ENCODE measurements around the gene LRRC3C.
"Not testable (repeated sequence)": the region's sequence is repeated elsewhere in the genome, so short reads cannot be mapped to it uniquely, and the experiment has no call there.

Gene LRRC3C

DNA sequence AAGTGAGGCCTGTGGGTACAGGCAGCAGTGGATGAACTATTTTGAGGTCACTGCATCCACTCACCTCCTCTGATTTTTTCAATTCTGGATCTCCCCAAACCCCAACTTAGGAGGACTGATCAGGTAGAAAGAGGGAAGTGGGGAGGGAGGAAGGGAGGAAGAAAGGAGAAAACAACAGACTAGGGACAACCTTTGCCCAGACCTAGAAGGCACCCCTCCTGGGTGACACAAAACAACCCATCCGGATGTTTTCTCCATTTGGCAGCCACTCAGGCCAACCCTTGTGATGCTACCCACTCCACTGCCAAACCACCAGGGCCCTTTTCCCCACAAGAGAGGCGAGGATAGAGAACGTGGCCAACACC is 2.9 kb upstream of the LRRC3C start:
- no peak for DNase-seq

DNA sequence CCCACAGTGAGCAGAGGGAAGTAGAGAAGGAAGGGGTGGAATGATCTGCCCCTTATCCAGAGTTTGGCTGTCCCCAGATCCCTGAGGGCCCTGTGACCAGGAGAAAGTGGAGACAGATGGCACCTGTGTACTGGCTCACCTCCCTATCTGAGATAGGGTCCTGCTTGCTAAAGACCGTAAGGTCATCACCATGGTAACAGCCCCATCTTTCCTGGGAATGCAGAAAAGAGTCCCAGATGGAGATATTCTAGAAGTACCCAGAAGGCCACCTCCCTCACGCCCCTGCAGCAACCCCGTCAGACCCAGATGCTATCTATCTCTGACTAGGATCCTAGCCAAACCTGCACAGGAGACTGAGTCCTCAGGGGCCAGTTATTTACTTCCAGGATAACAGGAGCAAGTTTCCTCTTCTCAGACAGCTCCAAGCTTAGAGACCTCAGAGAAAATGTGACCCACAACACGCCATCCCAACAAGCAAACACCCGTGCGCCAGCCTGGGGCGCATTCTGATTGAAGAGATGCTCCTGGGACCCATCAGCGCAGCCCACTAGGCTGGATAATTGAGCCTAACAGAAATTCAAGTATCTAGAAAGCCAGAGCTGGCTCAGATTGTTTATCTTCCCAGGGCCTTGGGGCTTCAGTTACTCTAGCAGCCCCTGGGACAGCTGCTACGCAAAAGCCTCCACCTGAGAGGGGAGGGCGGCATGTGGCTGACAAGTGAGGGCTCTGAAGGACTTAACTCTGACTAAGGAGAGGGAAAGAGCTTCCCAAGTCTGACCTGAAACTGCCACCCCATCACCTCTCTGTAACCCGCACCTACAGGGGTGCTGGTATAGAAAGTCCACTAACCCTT is 2.0 kb upstream of the LRRC3C start:
- no peak for DNase-seq

- no peak for DNase-seq
Observed at GRCh38 chr17:39926135-39926587, 1.4 kb upstream of the LRRC3C start.

DNA sequence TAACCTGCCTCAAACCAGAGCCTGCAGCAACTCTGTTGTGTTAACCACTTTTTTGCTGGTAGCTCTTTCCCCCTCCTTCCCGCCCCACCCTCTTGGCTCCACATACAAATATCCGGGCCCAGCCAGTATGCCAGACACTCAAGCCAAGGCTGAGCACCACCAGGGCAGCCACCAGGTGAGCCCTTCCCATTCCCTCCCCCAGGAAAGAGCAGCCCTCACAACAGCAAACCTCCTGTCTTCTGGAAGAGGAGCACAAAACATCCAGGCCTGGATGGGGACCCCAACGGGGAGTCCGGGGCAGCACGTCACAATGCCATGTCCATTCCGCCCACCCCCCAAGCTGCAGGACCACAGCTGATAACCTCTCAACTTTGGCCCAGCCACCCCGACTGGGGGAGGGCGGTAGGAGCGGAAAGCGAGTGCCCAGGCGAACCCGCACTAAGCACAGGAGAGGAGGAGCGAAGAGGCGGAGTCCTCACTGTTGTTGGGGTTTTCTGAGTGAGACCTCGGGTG is 888 bp upstream of the LRRC3C start:
- DNase-seq, result peak in 1 of 2 experiments; percentile 25

DNA sequence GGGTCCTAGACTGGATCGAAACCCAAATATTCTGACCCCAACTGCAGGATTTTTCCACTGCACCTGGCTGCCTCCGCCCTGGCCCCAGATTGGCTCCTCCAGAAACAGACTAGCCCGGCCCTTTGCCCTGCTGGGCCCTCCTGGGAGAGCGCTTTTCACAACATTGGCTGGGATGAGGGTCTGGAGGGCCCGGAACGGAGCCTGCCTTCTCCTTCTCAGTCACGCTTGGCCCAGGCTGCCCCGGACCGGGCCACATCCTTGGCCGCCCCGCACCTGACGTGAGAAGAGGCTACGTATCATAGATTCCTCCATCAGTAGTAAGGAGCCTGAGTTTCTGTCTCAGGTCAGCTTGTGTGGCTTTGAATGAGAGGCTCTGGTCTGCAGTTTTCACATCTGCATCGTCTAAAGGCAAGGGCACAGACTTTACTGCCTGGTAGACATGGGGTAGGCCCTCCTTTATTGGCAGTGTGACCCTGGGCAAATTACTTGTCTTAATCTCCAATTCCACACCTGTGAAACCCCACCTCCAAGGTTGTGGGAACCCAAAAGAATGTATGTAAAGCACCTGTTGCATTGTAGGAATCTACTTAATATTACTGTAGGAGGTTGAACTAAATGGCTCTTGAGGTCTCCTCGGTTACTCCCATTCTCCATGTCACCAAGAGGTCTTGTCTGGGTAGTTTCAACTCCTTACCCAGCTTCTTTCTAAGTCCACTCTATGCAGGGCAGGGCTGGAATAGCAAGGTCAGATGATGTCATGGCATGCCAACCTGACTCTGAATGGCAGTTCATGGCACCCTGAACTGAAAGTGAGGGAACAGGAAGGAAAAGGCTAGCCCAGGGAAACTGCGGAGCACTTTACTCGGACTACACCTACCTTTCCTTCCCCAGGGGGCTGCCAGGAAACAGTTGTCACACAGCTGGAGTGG is 661 bp downstream of the LRRC3C start:
- no peak for DNase-seq

- DNase-seq, result no peak
Observed at GRCh38 chr17:39928858-39929645, 1.5 kb downstream of the LRRC3C start.

DNA sequence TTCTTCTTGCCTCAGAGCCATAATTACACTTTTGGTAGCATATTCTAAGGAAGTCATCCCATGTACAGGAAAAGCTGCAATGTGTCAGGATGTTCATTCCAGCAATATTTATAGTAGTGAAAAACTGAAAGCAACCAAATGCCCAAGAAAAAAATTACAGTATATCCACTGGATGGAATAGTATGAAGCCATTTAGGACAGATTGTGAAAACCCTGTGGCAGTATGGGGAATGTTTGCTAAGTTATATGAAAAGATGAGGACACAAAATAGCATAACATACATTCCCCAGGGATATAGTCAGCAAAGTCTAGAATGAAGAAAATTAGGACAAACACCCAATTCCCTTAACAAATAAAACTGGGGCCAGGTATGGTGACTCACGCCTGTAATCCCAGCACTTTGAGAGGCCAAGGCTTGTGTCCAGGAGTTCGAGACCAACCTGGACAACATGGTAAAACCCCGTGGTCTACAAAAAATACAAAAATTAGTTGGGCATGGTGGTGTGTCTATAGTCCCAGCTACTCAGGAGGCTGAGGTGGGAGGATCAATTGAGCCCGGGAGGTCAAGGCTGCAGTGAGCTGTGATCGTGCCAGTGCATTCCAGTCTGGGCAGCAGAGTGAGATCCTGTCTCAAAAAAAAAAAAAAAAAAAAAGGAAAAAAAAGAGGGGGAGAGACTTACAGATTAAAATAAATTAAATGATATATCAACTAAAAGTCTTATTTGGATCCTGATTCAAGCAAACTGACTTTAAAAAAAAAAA is 2.3 kb downstream of the LRRC3C start:
- DNase-seq, result no peak

GRCh38 chr17:39933912-39934311 is 6.4 kb downstream of the LRRC3C start:
- no peak for DNase-seq

- DNase-seq, result no peak
Observed at GRCh38 chr17:39934324-39934723, 6.8 kb downstream of the LRRC3C start.

DNA sequence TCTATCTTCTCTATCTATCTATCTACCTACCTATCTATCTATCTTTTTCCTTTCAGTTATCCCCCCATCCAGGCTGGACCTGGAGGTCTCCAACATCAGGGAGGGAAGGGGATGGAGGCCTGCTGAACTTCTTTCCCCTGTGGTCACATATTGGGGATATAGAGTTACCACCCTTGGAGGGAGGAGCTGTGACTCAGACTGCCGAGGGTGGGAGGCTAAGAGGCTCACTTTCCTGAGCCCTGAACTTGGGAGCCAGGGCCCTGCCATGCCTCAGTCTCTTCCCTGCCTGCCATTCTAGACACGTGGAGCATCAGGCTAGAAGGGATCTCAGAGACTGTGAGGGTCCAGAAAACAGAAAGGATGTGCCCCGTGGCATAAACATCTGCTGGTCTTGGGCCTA is 8.4 kb downstream of the LRRC3C start:
- DNase-seq, result no peak

GRCh38 chr17:39937447-39937846 is 9.9 kb downstream of the LRRC3C start:
- no peak for DNase-seq

GRCh38 chr17:39938140-39938869 is 10.8 kb downstream of the LRRC3C start:
- DNase-seq, result no peak

DNA sequence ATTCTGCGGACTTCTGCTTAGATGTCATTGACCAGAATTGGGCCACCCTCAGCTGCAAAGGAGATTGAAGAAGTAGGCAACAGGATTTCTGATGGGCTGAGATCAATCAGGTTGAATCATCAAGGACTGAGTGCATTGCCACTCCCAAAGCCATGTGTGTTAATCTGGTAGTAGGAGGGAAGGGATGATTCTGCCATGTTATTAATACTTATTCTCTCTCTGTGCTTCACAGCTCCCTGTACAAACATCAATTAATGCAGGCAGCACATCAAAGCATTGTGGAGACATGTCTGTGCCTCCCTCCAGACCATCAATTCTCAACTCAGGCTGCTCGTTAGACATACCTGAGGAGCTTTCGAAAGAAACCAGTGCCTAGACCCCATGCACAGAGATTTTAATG is 11.6 kb downstream of the LRRC3C start:
- DNase-seq, result no peak

- peak in 1 of 2 experiments; percentile 35 for DNase-seq
Observed at GRCh38 chr17:39939588-39940419, 12.3 kb downstream of the LRRC3C start.

DNA sequence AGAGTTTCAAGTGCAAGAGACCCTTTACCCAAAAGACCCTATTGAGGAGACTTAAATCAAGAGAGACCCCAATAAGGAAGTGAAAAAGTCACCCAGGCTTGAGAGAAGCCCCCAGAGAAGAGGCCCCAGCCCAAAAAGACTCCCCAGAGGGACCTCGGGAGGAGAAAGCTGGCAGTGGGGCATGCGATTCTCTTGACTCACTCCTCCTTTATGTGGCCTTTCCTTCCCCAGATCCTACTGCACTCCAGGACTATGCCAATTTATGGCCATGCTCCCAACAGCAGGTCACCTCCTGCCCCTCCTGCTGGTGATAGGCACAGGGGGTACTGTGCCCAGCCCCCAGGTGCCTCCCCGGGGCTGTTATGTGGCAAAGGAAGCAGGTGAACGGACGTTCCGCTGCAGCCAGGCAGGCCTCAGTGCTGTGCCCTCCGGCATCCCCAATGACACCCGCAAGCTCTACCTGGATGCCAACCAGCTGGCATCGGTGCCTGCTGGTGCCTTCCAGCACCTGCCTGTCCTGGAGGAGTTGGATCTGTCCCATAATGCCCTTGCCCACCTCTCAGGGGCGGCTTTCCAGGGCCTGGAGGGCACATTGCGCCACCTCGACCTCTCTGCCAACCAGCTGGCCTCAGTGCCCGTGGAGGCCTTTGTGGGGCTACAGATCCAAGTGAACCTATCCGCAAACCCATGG is 16.3 kb downstream of the LRRC3C start:
- no peak for DNase-seq

- DNase-seq, result no peak
Observed at GRCh38 chr17:39944393-39944711, 16.8 kb downstream of the LRRC3C start.

DNA sequence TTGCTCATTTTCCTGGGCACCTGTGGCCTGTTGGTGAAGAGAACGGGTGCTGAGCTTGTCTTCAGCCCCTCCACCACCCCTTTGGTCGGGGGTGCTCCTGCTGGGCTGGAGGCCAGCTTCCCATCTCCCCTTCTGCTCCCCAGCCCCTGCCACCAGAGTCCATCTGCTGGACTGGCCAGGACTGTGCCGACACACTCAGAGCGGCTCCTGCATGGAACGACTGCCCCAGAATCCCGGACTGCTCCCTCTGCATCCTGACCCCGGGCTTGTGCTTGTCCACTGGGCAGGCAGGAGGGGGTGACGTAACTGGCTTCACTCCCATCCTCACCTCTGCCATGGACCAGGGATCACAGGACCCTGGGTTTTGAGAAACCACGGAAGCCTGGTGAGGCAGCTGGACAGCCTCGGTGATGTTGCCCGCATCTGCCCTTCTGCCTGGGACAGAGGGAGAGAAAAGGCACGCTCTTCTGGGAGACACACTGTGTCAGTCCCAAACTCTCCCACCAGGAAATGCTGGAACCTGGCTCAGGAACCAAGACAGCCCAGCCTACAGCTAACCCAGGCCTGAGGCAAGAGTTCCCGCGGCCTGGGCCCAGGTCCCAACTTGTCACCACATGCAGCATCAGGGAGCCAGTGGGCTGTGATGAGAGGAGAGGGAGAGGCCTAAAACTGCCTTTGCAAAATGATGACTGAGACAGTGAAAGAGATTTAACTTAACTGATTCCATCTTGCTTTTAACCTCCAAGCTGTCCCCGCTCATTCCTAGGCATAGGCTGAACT is 19.2 kb downstream of the LRRC3C start:
- no peak for DNase-seq

- DNase-seq, result not testable (repeated sequence)
Observed at GRCh38 chr17:39948489-39948828, 20.9 kb downstream of the LRRC3C start.

GRCh38 chr17:39949028-39949427 is 21.5 kb downstream of the LRRC3C start:
- no peak for DNase-seq

Measured in NCI-H526 (cell line).